Placental pericyte (primary cell): ENCODE results near the gene CLDN4. TPM values are rescaled to one million over a fixed set of nuclear protein-coding genes. Genes with fewer than 3 reads are reported as not detected.

Source experiments
- total RNA-seq: library from RNA; depleted of rRNA; stranded (reverse); fragments of >200 nt; gene quantifications from 2 replicates; pipeline ENCODE4 v1.2.3, GENCODE V29; 2012

The CLDN4 gene, protein sequence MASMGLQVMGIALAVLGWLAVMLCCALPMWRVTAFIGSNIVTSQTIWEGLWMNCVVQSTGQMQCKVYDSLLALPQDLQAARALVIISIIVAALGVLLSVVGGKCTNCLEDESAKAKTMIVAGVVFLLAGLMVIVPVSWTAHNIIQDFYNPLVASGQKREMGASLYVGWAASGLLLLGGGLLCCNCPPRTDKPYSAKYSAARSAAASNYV
- 0.22 TPM in 1 of 2 replicates, not detected in the other for total RNA-seq

DNA sequence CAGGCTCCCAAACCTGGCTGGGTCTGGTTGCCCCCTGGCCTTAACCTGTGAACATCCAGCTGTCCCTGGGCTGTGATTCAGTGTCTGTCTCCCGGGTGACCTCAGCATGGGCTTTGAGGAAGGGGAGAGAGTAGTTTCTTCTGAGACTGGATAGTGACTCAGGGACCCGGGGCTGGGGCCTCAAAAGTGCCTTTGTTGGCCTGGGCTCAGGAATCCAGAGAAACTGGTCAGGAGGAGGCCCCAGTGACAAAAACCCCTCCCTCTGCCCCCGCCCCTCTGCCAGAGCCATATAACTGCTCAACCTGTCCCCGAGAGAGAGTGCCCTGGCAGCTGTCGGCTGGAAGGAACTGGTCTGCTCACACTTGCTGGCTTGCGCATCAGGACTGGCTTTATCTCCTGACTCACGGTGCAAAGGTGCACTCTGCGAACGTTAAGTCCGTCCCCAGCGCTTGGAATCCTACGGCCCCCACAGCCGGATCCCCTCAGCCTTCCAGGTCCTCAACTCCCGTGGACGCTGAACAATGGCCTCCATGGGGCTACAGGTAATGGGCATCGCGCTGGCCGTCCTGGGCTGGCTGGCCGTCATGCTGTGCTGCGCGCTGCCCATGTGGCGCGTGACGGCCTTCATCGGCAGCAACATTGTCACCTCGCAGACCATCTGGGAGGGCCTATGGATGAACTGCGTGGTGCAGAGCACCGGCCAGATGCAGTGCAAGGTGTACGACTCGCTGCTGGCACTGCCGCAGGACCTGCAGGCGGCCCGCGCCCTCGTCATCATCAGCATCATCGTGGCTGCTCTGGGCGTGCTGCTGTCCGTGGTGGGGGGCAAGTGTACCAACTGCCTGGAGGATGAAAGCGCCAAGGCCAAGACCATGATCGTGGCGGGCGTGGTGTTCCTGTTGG, at the start of gene CLDN4:
Gene CLDN4, plus strand, starts transcription at position 316 of the 903 bp plus-strand sequence. Its CDS starts 206 bp downstream, at position 522.

GRCh38 chr7:73842067-73842976, 11.5 kb downstream of the CLDN4 start, which contains the start of gene METTL27:
METTL27 (minus strand) TSS chr7:73842516; CDS start chr7:73842140, 376 bp downstream.

DNA sequence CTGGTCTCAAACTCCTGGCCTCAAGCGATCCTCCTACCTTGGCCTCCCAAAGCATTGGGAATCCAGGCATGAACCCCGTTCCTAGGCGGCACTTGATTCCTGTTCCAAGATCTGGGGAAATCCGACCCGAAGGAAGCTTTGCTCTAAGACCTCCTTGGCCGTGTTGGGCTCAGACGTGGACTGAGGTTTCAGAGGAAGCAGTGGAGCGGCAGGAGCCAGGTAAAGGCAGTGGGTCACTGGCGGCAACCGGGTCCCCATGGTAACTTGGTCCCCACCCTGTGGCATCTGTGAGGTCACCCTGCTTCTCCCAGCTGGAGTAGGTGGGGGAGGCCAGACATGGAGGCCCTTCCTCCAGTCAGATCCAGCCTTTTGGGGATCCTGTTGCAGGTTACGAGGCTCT, 30.1 kb downstream of the CLDN4 start, which contains the start of gene TMEM270:
Gene TMEM270, plus strand, starts transcription at position 301 of the 400 bp plus-strand sequence. Its CDS starts 36 bp downstream, at position 337.

Other genes with a start within 250 kb of the CLDN4 start
- gene MLXIPL, start 206.5 kb upstream of the CLDN4 start, total RNA-seq = not detected in 2 replicates
- gene VPS37D, start 163.2 kb upstream of the CLDN4 start, total RNA-seq = 2.0 and 3.5 TPM in 2 replicates
- gene DNAJC30, start 147.5 kb upstream of the CLDN4 start, total RNA-seq = 2.6 and 3.9 TPM in 2 replicates
- 33.9 and 36.8 TPM in 2 replicates for gene BUD23, start 147.4 kb upstream of the CLDN4 start, total RNA-seq
- gene STX1A, start 111.3 kb upstream of the CLDN4 start, total RNA-seq = 11.8 and 30.2 TPM in 2 replicates
- 11.4 and 19.5 TPM in 2 replicates for gene ABHD11, start 92.2 kb upstream of the CLDN4 start, total RNA-seq
- not detected in 2 replicates for gene CLDN3, start 60.7 kb upstream of the CLDN4 start, total RNA-seq
- 1.1 and 2.4 TPM in 2 replicates for gene METTL27, start 11.5 kb downstream of the CLDN4 start, total RNA-seq
- not detected in 2 replicates for gene TMEM270, start 30.2 kb downstream of the CLDN4 start, total RNA-seq
- 0.86 TPM in 1 of 2 replicates, not detected in the other for gene ELN, start 197.2 kb downstream of the CLDN4 start, total RNA-seq